Daoy (cell line): ENCODE data around the gene NDUFAF3. TPM values are rescaled to one million over a fixed set of nuclear protein-coding genes. Genes with fewer than 3 reads are reported as not detected.

Experiments used
- DNase-seq: peaks from one replicate; pipeline ENCODE4 v3.0.0-alpha.2; 2015; ENCODE audit warnings: low read depth
- total RNA-seq: library from RNA; depleted of rRNA; stranded (reverse); fragments of >200 nt; shearing (Covaris generic); gene quantifications from 2 replicates; pipeline ENCODE4 v1.2.3, GENCODE V29; 2014

NDUFAF3 gene
- total RNA-seq, 1 experiment from 2014 or later: 60.1 TPM

GRCh38 chr3:49017971-49018706, 3.8 kb upstream of the NDUFAF3 start, which contains the start of gene DALRD3:
Gene DALRD3, minus strand, starts transcription at chr3:49018580. Its CDS starts 16 bp downstream, at chr3:49018564.
- peak; percentile 63 for DNase-seq

- DNase-seq: no peak
Observed at GRCh38 chr3:49018707-49019006, 3.3 kb upstream of the NDUFAF3 start.

- DNase-seq: no peak
Observed at GRCh38 chr3:49019941-49020329, 2.0 kb upstream of the NDUFAF3 start.

GRCh38 chr3:49020330-49021212, 1.4 kb upstream of the NDUFAF3 start:
- no peak for DNase-seq

- DNase-seq: peak; percentile 98
Observed at GRCh38 chr3:49021213-49021812, 608 bp upstream of the NDUFAF3 start.

GRCh38 chr3:49022688-49023171, 809 bp downstream of the NDUFAF3 start:
- DNase-seq: no peak

- DNase-seq: no peak
Observed at GRCh38 chr3:49023775-49024174, 1.9 kb downstream of the NDUFAF3 start.

- no peak for DNase-seq
Observed at GRCh38 chr3:49024449-49024848, 2.5 kb downstream of the NDUFAF3 start.

- DNase-seq: no peak
Observed at GRCh38 chr3:49025005-49025792, 3.3 kb downstream of the NDUFAF3 start.

GRCh38 chr3:49025793-49026520, 4.0 kb downstream of the NDUFAF3 start:
- no peak for DNase-seq

GRCh38 chr3:49026536-49026935, 4.6 kb downstream of the NDUFAF3 start:
- DNase-seq: no peak

- no peak for DNase-seq
Observed at GRCh38 chr3:49027634-49028033, 5.7 kb downstream of the NDUFAF3 start.

GRCh38 chr3:49028298-49028672, 6.4 kb downstream of the NDUFAF3 start:
- DNase-seq: no peak

- DNase-seq: peak; percentile 92
Observed at GRCh38 chr3:49028673-49029562, 7.0 kb downstream of the NDUFAF3 start, which contains the start of gene IMPDH2. Gene IMPDH2, minus strand, starts transcription at chr3:49029398. Its CDS starts 48 bp downstream, at chr3:49029350.

GRCh38 chr3:49029563-49029884, 7.6 kb downstream of the NDUFAF3 start:
- no peak for DNase-seq

GRCh38 chr3:49030321-49030720, 8.4 kb downstream of the NDUFAF3 start:
- no peak for DNase-seq

- no peak for DNase-seq
Observed at GRCh38 chr3:49032646-49033304, 10.9 kb downstream of the NDUFAF3 start.

- DNase-seq: no peak
Observed at GRCh38 chr3:49034650-49035049, 12.7 kb downstream of the NDUFAF3 start.

GRCh38 chr3:49035281-49035680, 13.4 kb downstream of the NDUFAF3 start:
- no peak for DNase-seq
